Activated naive CD8-positive, alpha-beta T cell treated with anti-CD3 and anti-CD28 coated beads, Interleukin-2, amount 10 ng/mL, durations not matched to agents 7 days and 5 days (primary cell): ENCODE measurements around the gene EIF3D. TPM values are rescaled to one million over a fixed set of nuclear protein-coding genes. Genes with fewer than 3 reads are reported as not detected.

Experiments
- ATAC-seq: fragments of 150-1000 bp; cut with Tn5 transposase; one replicate; pipeline ENCODE4 v1.10.0; 2021; ENCODE audit warnings: low read depth, moderate library complexity
- POLR2A ChIA-PET: fragments of 350-600 bp; sonication (Branson Sonifier 250); formaldehyde crosslinking; loops from one replicate; lab custom pipeline; 2021; ENCODE audit warnings: antibody characterized with exemption; lab: Charles Lee
- DNase-seq: peaks from one replicate; pipeline ENCODE4 v3.0.0; 2021
- H3K27ac Mint-ChIP-seq: one replicate; pipeline ENCODE4 v1.8.0; 2022; ENCODE audit warnings: mild to moderate bottlenecking, mixed read lengths
- H3K27me3 Mint-ChIP-seq: one replicate; pipeline ENCODE4 v1.8.0; 2022; ENCODE audit warnings: mild to moderate bottlenecking, moderate library complexity, mixed read lengths
- H3K36me3 Mint-ChIP-seq: one replicate; pipeline ENCODE4 v1.8.0; 2021; ENCODE audit warnings: mild to moderate bottlenecking, mixed read lengths
- H3K4me1 Mint-ChIP-seq: one replicate; pipeline ENCODE4 v1.8.0; 2021; ENCODE audit warnings: mixed read lengths
- H3K4me3 Mint-ChIP-seq: one replicate; pipeline ENCODE4 v1.8.0; 2022; ENCODE audit warnings: mild to moderate bottlenecking, moderate library complexity, mixed read lengths
- H3K9me3 Mint-ChIP-seq: one replicate; pipeline ENCODE4 v1.8.0; 2021; ENCODE audit warnings: mixed read lengths
- total RNA-seq, 2 experiments: library from RNA; stranded (reverse); gene quantifications; one replicate each; pipeline ENCODE4 v1.2.3, GENCODE V29; 2021

EIF3D gene
- total RNA-seq, 2 experiments from 2014 or later = 198 to 203 TPM

GRCh38 chr22:36465232-36466021 lies 63.5 kb downstream of the EIF3D start:
- peaks cover 16% of the 10 kb centered on the region for H3K4me1 Mint-ChIP-seq
- POLR2A ChIA-PET = interaction anchor here (1.2 kb wide), 3 partner anchors 8 to 164 kb away, joined by 3 read pairs; no protein-coding TSS in a partner anchor
- H3K9me3 Mint-ChIP-seq = no peaks in the 10 kb centered on the region
- no peaks in the 10 kb centered on the region for H3K27me3 Mint-ChIP-seq
- peaks cover 6% of the 10 kb centered on the region for H3K36me3 Mint-ChIP-seq
- no peak overlapping the region for H3K4me3 Mint-ChIP-seq
- no peak for DNase-seq
- H3K27ac Mint-ChIP-seq = no peak overlapping the region
- ATAC-seq = no peak

GRCh38 chr22:36464715-36465231 lies 64.2 kb downstream of the EIF3D start:
- Mint-ChIP-seq H3K9me3 (no peaks in the 10 kb centered on the region), H3K27me3 (no peaks in the 10 kb centered on the region), H3K27ac (no peak overlapping the region), H3K4me1 (peaks cover 13% of the 10 kb centered on the region), H3K4me3 (no peak overlapping the region), H3K36me3 (peaks cover 6% of the 10 kb centered on the region)
- no peak for ATAC-seq
- DNase-seq = no peak
- POLR2A ChIA-PET = no interaction called here

DNA sequence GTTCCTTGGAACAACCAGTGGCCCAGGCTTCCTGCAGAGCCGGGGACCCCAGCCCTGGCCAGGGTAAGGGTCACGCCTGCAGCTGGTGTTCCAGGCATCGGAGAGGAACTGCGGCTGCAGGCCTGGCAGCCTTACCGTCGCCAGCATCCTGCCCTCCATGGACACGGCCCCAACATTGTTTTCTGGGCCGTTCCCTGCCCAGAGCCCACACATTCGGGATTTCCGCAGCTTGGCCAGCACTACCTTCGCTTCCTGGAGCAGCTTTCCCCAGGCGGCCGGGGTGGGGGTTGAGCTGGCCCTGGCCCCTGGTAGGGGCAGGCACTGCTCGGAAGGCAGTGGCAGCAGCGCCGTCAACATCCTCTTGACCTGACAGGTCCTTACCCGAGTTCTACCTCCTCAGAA lies 65.2 kb downstream of the EIF3D start:
- POLR2A ChIA-PET = interaction anchor here (1.0 kb wide), 1 partner anchor 86 kb away, joined by 3 read pairs; no protein-coding TSS in a partner anchor
- Mint-ChIP-seq H3K27ac (no peak overlapping the region), H3K27me3 (no peaks in the 10 kb centered on the region), H3K36me3 (peaks cover 6% of the 10 kb centered on the region), H3K9me3 (no peaks in the 10 kb centered on the region), H3K4me1 (peaks cover 13% of the 10 kb centered on the region), H3K4me3 (no peak overlapping the region)
- ATAC-seq (no peak), DNase-seq (no peak)

DNA sequence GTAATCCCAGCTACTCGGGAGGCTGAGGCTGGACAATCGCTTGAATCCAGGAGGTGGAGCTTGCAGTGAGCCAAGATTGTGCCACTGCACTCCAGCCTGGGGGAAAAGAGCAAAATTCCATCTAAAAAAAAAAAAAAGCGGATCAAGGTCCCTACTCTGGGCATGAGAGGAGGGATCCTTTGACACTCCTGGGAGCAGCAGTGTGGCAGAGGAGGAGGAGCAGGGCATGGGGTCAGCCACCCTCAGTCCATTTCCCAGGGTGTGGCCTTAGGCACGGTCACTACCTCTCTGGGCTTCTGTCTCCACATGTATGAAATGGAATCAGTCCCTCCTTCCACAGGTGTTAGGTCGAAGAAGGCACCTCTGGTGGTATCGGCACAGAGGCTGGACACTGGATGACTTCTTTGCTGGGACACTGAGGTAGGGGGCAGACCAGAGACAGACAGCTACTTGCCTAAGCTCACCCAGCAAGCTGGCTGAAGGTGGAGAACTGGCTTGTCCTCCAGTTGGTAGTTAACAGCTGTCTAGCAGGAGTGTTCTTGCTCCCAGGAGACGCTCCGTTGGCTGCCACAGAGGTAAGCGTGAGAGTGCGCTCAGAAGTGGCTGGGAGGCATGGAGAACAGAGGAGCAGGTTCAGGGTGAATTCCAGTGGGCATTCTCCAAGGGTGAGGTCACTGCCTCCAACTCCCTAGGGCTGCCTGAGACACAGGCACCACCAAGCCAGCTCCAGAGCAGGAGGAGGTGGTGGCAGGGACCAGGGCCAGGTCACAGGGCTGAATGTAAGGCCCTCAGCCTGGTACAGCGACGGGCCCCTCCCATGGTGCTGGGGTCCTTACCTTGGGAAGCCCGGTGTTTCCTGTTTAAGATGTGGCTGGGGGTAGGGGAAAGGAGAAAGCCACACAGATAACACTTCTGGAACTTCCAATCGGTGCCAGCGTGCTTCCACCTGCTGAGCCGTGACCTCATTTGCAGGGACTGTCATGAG lies 67.0 kb downstream of the EIF3D start:
- ATAC-seq (no peak), DNase-seq (no peak)
- Mint-ChIP-seq H3K27me3 (no peaks in the 10 kb centered on the region), H3K36me3 (peaks cover 3% of the 10 kb centered on the region), H3K9me3 (no peaks in the 10 kb centered on the region), H3K4me1 (peaks cover 11% of the 10 kb centered on the region), H3K4me3 (no peak overlapping the region), H3K27ac (no peak overlapping the region)
- POLR2A ChIA-PET = no interaction called here

Other genes starting within 250 kb of the EIF3D start
- gene MYH9, start 141.2 kb downstream of the EIF3D start, total RNA-seq = 100 to 1,000 TPM; 803 to 821 TPM
- gene TXN2, start 47.5 kb downstream of the EIF3D start, total RNA-seq = 10 to 100 TPM; 64.5 to 64.6 TPM
- gene FOXRED2, start 22.1 kb downstream of the EIF3D start, total RNA-seq = 10 to 100 TPM; 10.9 to 12.0 TPM
- not detected for gene CACNG2, start 174.6 kb upstream of the EIF3D start, total RNA-seq
- 10 to 100 TPM; 23.5 to 27.8 TPM for gene IFT27, start 247.0 kb upstream of the EIF3D start, total RNA-seq